PC-9 (cell line): ENCODE data around the gene GSE1. TPM values are rescaled to one million over a fixed set of nuclear protein-coding genes. Genes with fewer than 3 reads are reported as not detected.

Experiments
- BruUV-seq: library from RNA; stranded (reverse); fragments of 400-500 nt; replicated peaks from 2 replicates; lab custom pipeline; 2021; lab: Mats Ljungman, UMichigan
- CTCF ChIA-PET: fragments of 300-600 bp; sonication (Branson Sonifier 250); formaldehyde crosslinking; loops from one replicate; lab custom pipeline; 2022; ENCODE audit warnings: antibody characterized with exemption; lab: Charles Lee
- POLR2A ChIA-PET: fragments of 300-600 bp; sonication (Branson Sonifier 250); formaldehyde crosslinking; loops from one replicate; lab custom pipeline; 2022; ENCODE audit warnings: antibody characterized with exemption; ENCODE audit not compliant: unreplicated experiment; lab: Charles Lee
- DNase-seq, 2 experiments: peaks; one replicate each; pipeline versions ENCODE4 v3.0.0 to v3.0.0-alpha.2; 2015 to 2022; ENCODE audit warnings: mixed read lengths in 1 of 2
- H2AFZ ChIP-seq: fragments of 200-600 bp; sonication (generic); 2 replicates; pipeline ENCODE4 v1.8.1; 2017; ENCODE audit warnings: antibody characterized with exemption
- H3F3A ChIP-seq: fragments of 200-600 bp; sonication (generic); 2 replicates; pipeline ENCODE4 v1.8.1; 2017; ENCODE audit warnings: antibody characterized with exemption, mild to moderate bottlenecking, low read depth; ENCODE audit not compliant: insufficient read depth
- H3K27ac ChIP-seq: fragments of 200-600 bp; sonication (generic); 2 replicates; pipeline ENCODE4 v1.6.1; 2016; ENCODE audit warnings: mixed run types
- H3K27me3 ChIP-seq: fragments of 200-600 bp; sonication (generic); 2 replicates; pipeline ENCODE4 v1.6.1; 2016; ENCODE audit warnings: low read depth, mixed run types; ENCODE audit not compliant: insufficient read depth
- H3K36me3 ChIP-seq: fragments of 200-600 bp; sonication (generic); 2 replicates; pipeline ENCODE4 v1.6.1; 2016; ENCODE audit warnings: low read depth, mixed run types
- H3K4me1 ChIP-seq: fragments of 200-600 bp; sonication (generic); replicated peaks from 2 replicates; pipeline ENCODE4 v1.6.1; 2016; ENCODE audit warnings: mixed run types; ENCODE audit not compliant: insufficient read depth
- H3K4me2 ChIP-seq: fragments of 200-600 bp; sonication (generic); 2 replicates; pipeline ENCODE4 v1.6.1; 2017; ENCODE audit warnings: mixed run types
- H3K4me3 ChIP-seq: fragments of 200-600 bp; sonication (generic); 2 replicates; pipeline ENCODE4 v1.6.1; 2016; ENCODE audit warnings: mixed run types
- H3K79me2 ChIP-seq: fragments of 200-600 bp; sonication (generic); 2 replicates; pipeline ENCODE4 v1.6.1; 2017; ENCODE audit warnings: low read depth, mixed run types
- H3K9me2 ChIP-seq: fragments of 200-600 bp; sonication (generic); 2 replicates; pipeline ENCODE4 v1.8.1; 2017; ENCODE audit warnings: mild to moderate bottlenecking; ENCODE audit not compliant: insufficient read depth
- H3K9me3 ChIP-seq: fragments of 200-600 bp; sonication (generic); 2 replicates; pipeline ENCODE4 v1.8.1; 2016; ENCODE audit warnings: low read depth; ENCODE audit not compliant: insufficient read depth
- H4K20me1 ChIP-seq: fragments of 200-600 bp; sonication (generic); 2 replicates; pipeline ENCODE4 v1.8.1; 2017; ENCODE audit not compliant: insufficient read depth
- CTCF ChIP-seq: fragments of 200-600 bp; sonication (generic); conservative IDR thresholded peaks from 2 replicates; pipeline ENCODE4 v1.6.1; 2017; ENCODE audit warnings: mixed run types, antibody characterized with exemption, mild to moderate bottlenecking, moderate library complexity
- EZH2 ChIP-seq: fragments of 200-600 bp; sonication (generic); IDR thresholded peaks from 2 replicates; pipeline ENCODE4 v1.8.0; 2017; ENCODE audit warnings: antibody characterized with exemption, low read depth
- intact Hi-C: fragments of 100-400 bp; cut with micrococcal nuclease; formaldehyde crosslinking; loops from one replicate; pipeline ENCODE4 v1.10.0; 2022; ENCODE audit not compliant: unreplicated experiment
- total RNA-seq: library from RNA; stranded (reverse); gene quantifications from 2 replicates; pipeline ENCODE4 v1.2.3, GENCODE V29; 2021

Gene GSE1
- total RNA-seq, 1 experiment from 2014 or later: 83.5 TPM

GRCh38 chr16:85585711-85586110 lies 27.4 kb upstream of the GSE1 start:
- Histone ChIP-seq H3K36me3 (no peaks in the 10 kb centered on the region), H3K9me2 (no peaks in the 10 kb centered on the region), H3K4me1 (no peaks in the 10 kb centered on the region), H3K27ac (no peak overlapping the region), H3F3A (peaks cover 5% of the 10 kb centered on the region; the same call in 1 of the 2 replicates), H3K27me3 (no peaks in the 10 kb centered on the region), H4K20me1 (peaks cover 86% of the 10 kb centered on the region), H3K79me2 (peaks cover 7% of the 10 kb centered on the region), H3K4me3 (no peak overlapping the region), H2AFZ (no peak overlapping the region), H3K4me2 (no peak overlapping the region), H3K9me3 (no peaks in the 10 kb centered on the region)
- no peak for DNase-seq
- ChIA-PET CTCF (no interaction called here), POLR2A (no interaction called here)
- TF ChIP-seq EZH2: no peak
- no peak for TF ChIP-seq CTCF
- intact Hi-C loops: no loop called here
- BruUV-seq: no TSS peak

- BruUV-seq: no TSS peak
- no peaks in the 10 kb centered on the region for H3K27me3 ChIP-seq
- H3K36me3 ChIP-seq: no peaks in the 10 kb centered on the region
- H3F3A ChIP-seq: peaks cover 5% of the 10 kb centered on the region; the same call in 1 of the 2 replicates
- POLR2A ChIA-PET: no interaction called here
- no peak overlapping the region for H3K4me2 ChIP-seq
- H2AFZ ChIP-seq: no peak overlapping the region
- CTCF ChIA-PET: no interaction called here
- TF ChIP-seq EZH2 (no peak), CTCF (no peak)
- no peaks in the 10 kb centered on the region for H3K4me1 ChIP-seq
- peaks cover 7% of the 10 kb centered on the region for H3K79me2 ChIP-seq
- no peak overlapping the region for H3K27ac ChIP-seq
- H3K9me3 ChIP-seq: no peaks in the 10 kb centered on the region
- no peaks in the 10 kb centered on the region for H3K9me2 ChIP-seq
- peaks cover 81% of the 10 kb centered on the region for H4K20me1 ChIP-seq
- DNase-seq: no peak
- intact Hi-C loops: no loop called here
- H3K4me3 ChIP-seq: no peak overlapping the region
These were observed 26.6 kb upstream of the GSE1 start for GRCh38 chr16:85586380-85587104.

GRCh38 chr16:85587762-85588556 lies 25.2 kb upstream of the GSE1 start:
- no peaks in the 10 kb centered on the region for H3K9me3 ChIP-seq
- H3K4me1 ChIP-seq: no peaks in the 10 kb centered on the region
- no peak overlapping the region for H2AFZ ChIP-seq
- H3K27me3 ChIP-seq: no peaks in the 10 kb centered on the region
- H3K4me2 ChIP-seq: no peak overlapping the region
- peaks cover 5% of the 10 kb centered on the region; the same call in 1 of the 2 replicates for H3F3A ChIP-seq
- peaks cover 3% of the 10 kb centered on the region; the same call in 1 of the 2 replicates for H3K79me2 ChIP-seq
- ChIA-PET POLR2A (no interaction called here), CTCF (no interaction called here)
- H3K27ac ChIP-seq: no peak overlapping the region
- intact Hi-C loops: no loop called here
- H3K4me3 ChIP-seq: no peak overlapping the region
- peaks cover 81% of the 10 kb centered on the region for H4K20me1 ChIP-seq
- no peaks in the 10 kb centered on the region for H3K36me3 ChIP-seq
- H3K9me2 ChIP-seq: no peaks in the 10 kb centered on the region
- no peak for TF ChIP-seq CTCF
- no peak for TF ChIP-seq EZH2
- BruUV-seq: no TSS peak
- no peak for DNase-seq
